HG02840 (cell line): Measurements from ENCODE around the gene DGKQ.

Experiments used
- ATAC-seq: cut with Tn5 transposase; IDR thresholded peaks from one replicate; pipeline ENCODE4 v1.9.1; 2021; ENCODE audit warnings: mild to moderate bottlenecking, moderate library complexity, moderate number of reproducible peaks; ENCODE audit not compliant: unreplicated experiment, low FRiP score

The DGKQ gene

GRCh38 chr4:996030-996996 lies 22.9 kb upstream of the DGKQ start:
- no peak for ATAC-seq

- no peak for ATAC-seq
These were observed 22.1 kb upstream of the DGKQ start for GRCh38 chr4:995311-996026.

- ATAC-seq, result no peak
These were observed 20.0 kb upstream of the DGKQ start, which contains the start of gene SLC26A1 for GRCh38 chr4:993111-994029. Gene SLC26A1 (minus strand): TSS chr4:993404. CDS start chr4:991703, 1,701 bp downstream.

- no peak for ATAC-seq
These were observed 19.1 kb upstream of the DGKQ start for GRCh38 chr4:992297-993110.

- no peak for ATAC-seq
These were observed 18.3 kb upstream of the DGKQ start for GRCh38 chr4:991451-992296.

GRCh38 chr4:990746-991367 lies 17.5 kb upstream of the DGKQ start:
- no peak for ATAC-seq

- ATAC-seq, result no peak
These were observed 16.5 kb upstream of the DGKQ start for GRCh38 chr4:989722-990471.

GRCh38 chr4:988726-989721 lies 15.7 kb upstream of the DGKQ start:
- no peak for ATAC-seq

GRCh38 chr4:987624-988513 lies 14.5 kb upstream of the DGKQ start:
- no peak for ATAC-seq

GRCh38 chr4:986879-987623 lies 13.7 kb upstream of the DGKQ start, which contains the start of gene IDUA:
Gene IDUA (plus strand): TSS chr4:987044. CDS start chr4:987085, 41 bp downstream.
- ATAC-seq, result peak; percentile 72

- no peak for ATAC-seq
These were observed 13.1 kb upstream of the DGKQ start for GRCh38 chr4:986428-986878.

GRCh38 chr4:985123-985830 lies 11.9 kb upstream of the DGKQ start:
- ATAC-seq, result no peak

GRCh38 chr4:984336-985054 lies 11.1 kb upstream of the DGKQ start:
- no peak for ATAC-seq
